Measurements from ENCODE around the gene VEGFD. TPM values are rescaled to one million over a fixed set of nuclear protein-coding genes. Genes with fewer than 3 reads are reported as not detected.
"Not testable (repeated sequence)": the region's sequence is repeated elsewhere in the genome, so short reads cannot be mapped to it uniquely, and the experiment has no call there.

VEGFD gene
- total RNA-seq, 1 experiment from 2014 or later = 0.12 TPM

DNA sequence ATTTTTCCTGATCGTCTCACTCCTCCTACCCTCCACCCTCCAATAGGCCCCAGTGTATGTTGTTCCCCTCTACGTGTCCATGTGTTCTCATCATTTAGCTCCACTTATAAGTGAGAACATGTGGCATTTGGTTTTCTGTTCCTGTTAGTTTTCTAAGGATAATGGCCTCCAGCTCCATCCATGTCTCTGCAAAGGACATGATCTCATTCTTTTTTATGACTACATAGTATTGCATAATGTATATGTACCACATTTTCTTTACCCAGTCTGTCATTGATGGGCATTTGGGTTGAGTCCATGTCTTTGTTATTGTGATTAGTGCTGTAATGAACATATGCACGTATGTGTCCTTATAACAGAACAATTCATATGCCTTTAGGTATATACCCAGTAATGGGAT lies 78.3 kb downstream of the VEGFD start:
- DNase-seq (ENCODE audit: low read depth) = not testable (repeated sequence)

DNA sequence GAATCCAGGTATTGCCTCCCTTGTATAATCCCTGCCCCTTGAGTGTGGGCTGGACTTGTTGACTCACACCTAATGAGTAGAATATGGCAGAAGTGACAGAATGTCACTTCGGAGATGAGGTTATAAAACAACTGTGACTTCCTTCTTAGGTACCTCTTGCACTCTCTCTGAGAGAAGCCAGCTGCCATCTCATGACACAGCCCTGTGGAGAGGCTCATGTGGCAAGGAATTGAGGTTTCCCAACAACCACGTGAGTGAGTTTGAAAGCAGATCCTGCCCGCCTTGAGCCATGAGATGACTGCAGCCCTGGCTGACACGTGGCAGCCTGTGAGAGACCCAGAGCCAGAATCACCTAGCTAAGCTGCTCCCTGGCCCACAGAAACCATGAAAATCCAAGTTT lies 82.3 kb downstream of the VEGFD start:
- DNase-seq (ENCODE audit: low read depth) = peak; percentile 62

DNA sequence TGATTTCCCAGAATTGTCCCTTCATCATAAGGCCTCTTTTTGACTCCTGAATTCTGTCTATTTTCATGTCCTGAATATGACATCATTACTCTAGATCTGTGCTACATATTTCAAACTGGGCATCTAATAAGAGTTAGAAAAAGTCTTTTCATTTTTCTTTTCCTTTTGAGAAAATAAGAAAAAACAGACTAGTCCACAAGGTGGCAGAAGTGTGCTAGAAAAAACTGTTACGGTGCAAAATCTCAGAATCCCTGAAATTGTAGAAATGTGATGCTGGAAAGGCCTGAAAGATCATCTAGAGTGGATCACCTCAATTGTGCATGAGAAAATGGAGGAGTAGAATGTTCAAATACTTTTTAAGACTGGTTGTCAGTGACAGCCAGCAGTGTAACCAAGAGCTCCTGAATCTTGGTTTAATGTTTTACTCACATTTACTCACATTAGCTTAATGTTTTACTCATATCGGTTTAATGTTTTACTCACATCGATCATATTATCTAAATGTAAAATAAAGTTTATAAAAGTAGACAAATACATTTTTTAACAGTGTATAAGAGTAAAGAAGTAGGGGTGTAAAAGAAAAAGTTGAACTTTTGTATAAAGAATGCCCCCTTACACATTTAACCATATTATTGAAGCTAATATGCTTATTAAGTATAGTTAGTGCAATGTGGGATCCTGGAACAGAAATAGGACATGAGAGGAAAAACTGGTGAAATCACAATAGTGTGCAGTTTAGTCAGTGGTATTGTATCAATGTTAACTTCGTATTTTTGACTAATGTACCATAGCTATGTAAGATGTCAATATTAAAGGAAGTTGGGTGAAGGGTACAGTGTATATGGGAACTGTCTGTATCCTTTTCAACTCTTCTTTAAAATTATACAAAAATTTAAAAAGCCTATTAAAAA lies 84.0 kb downstream of the VEGFD start:
- peak; percentile 30 for DNase-seq (ENCODE audit: low read depth)

DNA sequence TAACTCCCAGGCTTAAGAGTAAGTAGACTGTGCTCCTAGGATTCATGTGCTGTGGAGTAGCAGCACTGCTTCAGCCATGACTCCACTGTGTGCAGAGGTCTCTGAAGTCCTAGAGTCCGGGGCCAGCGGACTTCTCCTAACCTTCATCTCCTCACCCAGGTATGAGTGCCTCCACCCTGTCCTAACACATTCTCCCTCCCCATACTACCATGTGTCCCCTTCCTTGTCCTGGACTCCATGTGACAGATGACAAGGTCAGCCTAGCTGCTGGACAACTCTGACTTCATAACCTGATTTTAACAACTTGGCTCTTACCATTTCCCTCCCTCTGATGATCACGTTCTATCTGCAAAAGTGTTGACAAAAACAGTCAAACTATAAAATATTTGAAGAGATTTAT lies 85.4 kb downstream of the VEGFD start:
- no peak for DNase-seq (ENCODE audit: low read depth)

GRCh38 chrX:15298201-15298600 lies 86.0 kb downstream of the VEGFD start:
- DNase-seq (ENCODE audit: low read depth) = no peak

Other genes with a start within 250 kb of the VEGFD start
- gene ASB9, start 114.3 kb downstream of the VEGFD start, total RNA-seq (2014; rRNA removed; shearing (Covaris generic)) = 12.3 and 17.5 TPM in 2 replicates
- gene ASB11, start 68.8 kb downstream of the VEGFD start, total RNA-seq (2014; rRNA removed; shearing (Covaris generic)) = not detected in 2 replicates
- 20.7 and 23.1 TPM in 2 replicates for gene PIGA, start 48.9 kb downstream of the VEGFD start, total RNA-seq (2014; rRNA removed; shearing (Covaris generic))
- 25.1 and 27.3 TPM in 2 replicates for gene PIR, start 108.9 kb upstream of the VEGFD start, total RNA-seq (2014; rRNA removed; shearing (Covaris generic))
- not detected in 2 replicates for gene BMX, start 116.4 kb upstream of the VEGFD start, total RNA-seq (2014; rRNA removed; shearing (Covaris generic))
- not detected in 2 replicates for gene ACE2, start 216.5 kb upstream of the VEGFD start, total RNA-seq (2014; rRNA removed; shearing (Covaris generic))

Data from RPMI7951 (cell line).